GM19043 (cell line): ENCODE results near the gene GRM5.
"Not testable (repeated sequence)": the region's sequence is repeated elsewhere in the genome, so short reads cannot be mapped to it uniquely, and the experiment has no call there.

ENCODE experiments used
- ATAC-seq: cut with Tn5 transposase; IDR thresholded peaks from one replicate; pipeline ENCODE4 v1.9.1; 2021; ENCODE audit warnings: low read depth; ENCODE audit not compliant: unreplicated experiment

The GRM5 gene

GRCh38 chr11:88511006-88511405 lies 554.8 kb downstream of the GRM5 start:
- no peak for ATAC-seq

- peak; percentile 70 for ATAC-seq
These were observed 556.8 kb downstream of the GRM5 start for GRCh38 chr11:88508759-88509581.

DNA sequence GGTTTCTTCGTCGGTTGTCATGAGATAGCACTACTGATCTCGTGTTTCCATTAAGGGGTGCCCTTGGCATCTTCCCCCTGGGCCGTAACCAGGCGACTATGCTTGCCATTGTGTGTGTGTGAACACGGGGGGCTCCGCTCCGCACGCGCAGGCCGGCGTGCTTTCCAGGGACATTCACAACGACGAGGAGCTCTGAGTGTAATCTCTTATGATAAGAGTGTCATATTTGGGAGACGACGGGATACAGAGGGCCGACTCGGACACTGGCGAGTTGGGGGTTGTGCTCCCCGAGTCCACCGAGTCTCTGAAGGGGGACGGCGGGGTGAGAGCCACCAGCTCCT lies 557.4 kb downstream of the GRM5 start:
- ATAC-seq: peak; percentile 3

DNA sequence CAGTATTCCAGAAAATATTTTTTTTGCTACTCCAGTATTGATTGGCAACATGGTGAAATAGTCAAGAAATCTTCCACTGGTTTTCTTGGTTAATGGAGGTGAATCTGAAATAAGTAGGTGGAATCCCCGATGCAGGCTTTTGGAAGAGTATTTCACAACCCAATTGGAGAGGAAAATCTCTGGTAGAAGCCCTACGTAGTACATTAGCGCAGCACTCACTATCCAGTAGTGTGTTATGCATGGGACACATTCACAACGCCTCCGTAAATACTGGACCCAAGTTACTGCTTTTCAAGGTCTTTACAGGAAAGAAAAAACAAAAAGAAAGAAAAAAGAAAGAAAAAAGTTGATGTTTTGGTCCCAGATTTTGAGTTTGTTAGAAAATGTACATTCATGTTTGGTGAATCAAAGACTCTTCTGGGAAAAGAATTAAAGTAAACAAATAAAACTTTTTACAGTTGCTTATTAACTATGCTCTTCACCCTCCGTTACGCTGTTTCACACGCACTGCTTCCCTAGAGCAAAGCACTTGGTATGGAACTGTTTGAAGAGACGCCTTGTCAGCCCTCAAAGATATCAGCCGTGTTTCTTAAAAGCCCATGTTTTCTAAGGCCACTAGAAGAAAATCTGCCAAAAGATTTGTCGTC lies 557.9 kb downstream of the GRM5 start:
- peak; percentile 20 for ATAC-seq

DNA sequence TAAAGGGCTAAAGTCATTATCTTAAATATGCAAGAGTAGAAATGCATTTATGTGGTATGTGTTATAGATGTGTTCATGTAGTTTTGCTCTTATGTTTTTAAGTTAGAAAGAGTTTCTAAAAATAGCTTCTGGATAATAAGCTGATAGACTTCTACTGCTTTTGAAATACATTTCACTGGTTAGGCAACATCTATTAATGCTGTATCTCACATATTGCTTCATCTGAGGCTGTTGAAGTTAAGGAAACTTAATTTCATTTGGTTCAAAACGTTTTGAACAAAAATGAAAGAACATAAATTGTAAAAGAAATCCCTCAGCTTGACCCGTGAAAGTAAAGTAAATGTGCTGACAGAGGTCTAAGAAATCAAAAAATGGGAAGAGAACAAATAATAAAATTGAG lies 564.2 kb downstream of the GRM5 start:
- ATAC-seq: no peak

DNA sequence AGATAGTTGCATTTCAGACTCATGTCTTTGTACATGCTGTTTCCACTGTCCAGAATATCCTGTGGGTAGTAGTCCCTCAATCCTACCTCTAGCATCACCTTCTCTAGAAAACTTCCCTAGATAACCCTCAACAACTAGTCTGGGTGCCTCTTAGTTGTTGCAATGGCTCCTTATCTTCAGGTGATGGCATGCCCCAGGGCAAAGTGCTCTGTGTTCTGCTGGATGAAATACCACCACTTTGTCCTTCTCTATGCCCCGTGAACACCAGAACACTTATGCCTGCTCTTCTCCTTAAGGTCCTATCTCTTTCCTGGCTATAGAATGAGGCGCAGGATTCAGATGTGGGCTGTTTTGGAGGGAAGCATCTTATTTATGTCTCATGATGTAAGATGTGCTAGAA lies 569.9 kb downstream of the GRM5 start:
- ATAC-seq: no peak

- ATAC-seq: no peak
These were observed 570.9 kb downstream of the GRM5 start for GRCh38 chr11:88494848-88495247.

- no peak for ATAC-seq
These were observed 574.1 kb downstream of the GRM5 start for GRCh38 chr11:88491674-88492073.

- no peak for ATAC-seq
These were observed 576.8 kb downstream of the GRM5 start for GRCh38 chr11:88489030-88489429.

DNA sequence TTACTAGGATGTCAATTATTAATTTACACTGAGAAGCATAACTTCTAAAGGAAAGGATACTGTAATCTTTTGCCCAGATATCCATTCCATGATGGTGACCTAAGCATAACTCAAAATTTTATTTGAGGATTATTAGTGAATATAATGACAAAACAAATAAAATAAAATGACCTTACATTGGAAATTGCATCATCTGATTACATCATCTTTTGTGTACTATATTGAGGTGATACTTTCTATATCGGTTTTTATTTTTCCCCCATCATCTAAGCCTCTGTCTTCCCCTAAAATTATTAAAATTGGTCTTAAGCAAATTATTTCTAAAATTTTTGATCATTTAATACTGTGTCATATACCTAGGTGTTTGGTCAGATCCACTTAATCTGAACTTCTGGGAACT lies 578.1 kb downstream of the GRM5 start:
- no peak for ATAC-seq

DNA sequence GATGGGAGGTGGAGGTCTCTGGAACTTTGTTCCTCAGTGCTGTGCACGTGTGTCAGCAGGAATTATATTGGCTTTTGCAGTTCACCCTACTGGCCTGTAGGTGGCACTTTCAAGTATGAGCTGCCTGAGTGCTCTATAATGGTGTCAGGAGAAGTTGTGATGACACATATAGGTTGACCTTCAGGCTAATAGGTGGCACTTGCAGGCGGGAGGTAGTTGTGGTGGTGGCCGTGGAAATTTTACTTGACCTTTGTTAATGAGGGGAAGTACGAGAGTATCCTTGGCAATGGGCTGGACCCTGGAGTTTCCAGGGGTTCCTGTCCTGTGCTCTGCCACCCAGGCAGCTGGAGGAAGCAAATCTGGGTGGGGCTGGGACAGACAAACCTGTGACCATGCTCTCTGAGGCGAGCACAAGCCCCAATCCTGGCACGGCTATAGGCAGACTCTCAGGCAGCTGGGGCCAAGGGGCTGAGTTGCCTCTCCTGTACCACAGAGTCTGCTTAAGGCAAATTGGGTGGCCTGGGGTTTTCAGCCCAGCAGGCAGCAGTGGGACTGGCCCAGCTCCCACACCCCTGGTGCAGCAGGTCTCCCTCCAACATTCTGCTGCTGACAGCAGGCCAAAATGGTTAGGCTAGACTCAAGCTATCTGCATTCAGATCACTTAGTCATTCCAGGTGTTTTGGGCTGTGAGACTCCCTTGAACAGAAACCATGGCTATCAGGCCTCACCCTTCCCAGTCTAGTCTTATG lies 580.7 kb downstream of the GRM5 start:
- ATAC-seq: peak; percentile 80

DNA sequence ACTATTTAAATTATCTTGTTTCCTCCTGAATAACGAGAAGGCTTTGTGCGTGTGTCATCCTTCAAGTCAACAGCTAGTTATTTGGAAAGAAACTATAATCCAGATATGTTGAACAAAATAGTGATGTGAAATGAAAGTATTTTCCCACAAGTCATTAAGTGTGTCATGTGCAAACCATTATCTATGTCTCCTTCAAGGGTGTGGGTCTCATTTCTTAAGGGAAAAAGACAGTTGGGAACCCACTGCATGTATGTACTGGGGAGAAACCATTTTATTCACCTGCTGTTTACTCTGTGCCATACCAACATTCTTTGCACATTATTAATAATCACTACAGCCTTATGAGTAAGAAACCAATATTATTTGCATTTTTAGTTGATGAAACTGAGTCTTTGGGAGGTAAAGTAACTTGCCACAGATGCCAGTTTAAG lies 582.9 kb downstream of the GRM5 start:
- no peak for ATAC-seq

GRCh38 chr11:88480223-88480622 lies 585.6 kb downstream of the GRM5 start:
- ATAC-seq: no peak

- no peak for ATAC-seq
These were observed 587.5 kb downstream of the GRM5 start for GRCh38 chr11:88478136-88478815.

DNA sequence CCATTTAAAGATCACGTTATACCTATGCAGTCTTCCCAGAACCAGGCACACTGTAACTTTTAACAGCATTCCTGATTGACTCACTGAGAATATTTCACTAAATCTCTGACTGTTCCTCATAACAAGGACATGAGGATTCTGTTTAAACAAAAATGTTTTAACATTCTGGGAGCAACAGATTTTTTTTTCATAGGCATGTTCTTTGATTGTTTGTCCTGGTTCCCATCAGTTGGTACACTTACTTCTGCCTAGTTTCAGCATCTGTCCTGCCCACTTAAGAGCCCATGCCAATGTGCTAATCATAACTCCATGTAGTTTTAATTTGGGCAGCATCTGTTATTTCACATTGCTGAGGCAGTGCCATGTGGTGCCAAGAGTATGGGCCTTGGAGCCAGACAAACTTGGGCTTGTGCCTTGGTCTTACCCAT lies 589.8 kb downstream of the GRM5 start:
- no peak for ATAC-seq

DNA sequence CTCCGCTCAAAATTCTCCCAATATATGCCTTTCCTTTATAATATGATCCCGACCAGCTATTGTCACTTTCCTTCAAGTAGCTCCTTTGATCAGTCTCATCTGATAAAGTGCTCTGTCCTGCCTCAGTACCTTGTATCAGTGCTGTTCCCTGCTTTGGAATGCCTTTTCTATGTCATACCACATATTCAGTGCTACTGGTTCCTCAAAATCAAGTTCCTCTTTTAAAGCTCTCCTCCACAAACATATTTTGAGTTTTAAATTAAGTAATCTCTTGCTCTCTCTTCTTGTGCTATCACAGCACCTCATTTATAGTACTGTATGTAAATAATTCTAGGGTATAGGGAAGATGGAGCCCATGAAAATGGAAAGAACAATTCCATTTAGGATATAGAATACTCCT lies 591.1 kb downstream of the GRM5 start:
- ATAC-seq: no peak

DNA sequence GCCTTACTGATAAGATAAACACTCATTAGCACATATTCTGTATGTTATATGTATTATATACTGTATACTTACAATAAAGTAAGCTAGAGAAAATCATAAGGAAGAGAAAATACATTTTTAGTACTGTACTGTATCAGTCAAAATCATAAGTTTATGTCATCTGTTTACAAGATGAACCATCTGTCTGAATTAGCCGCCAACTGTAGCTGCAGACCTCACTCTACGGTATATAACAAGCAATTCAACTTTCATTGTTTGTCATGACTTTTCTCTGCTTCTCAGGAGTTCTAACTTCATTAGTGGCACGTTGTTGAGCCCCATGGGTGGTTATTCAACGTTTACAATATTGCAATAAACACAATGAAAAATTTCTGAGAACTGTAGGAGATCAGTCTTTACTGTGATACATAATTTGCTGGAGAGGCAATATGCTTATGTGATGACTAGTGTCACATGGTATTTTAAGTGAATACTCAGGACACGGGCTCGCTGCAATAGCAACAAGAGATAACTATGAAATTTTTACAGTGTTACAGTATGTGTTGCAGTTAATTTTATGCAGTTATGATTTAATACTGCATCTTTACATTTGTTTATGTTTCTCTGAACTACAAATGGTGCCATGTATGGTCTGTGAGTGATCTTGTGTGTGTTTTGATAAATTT lies 596.1 kb downstream of the GRM5 start:
- no peak for ATAC-seq

DNA sequence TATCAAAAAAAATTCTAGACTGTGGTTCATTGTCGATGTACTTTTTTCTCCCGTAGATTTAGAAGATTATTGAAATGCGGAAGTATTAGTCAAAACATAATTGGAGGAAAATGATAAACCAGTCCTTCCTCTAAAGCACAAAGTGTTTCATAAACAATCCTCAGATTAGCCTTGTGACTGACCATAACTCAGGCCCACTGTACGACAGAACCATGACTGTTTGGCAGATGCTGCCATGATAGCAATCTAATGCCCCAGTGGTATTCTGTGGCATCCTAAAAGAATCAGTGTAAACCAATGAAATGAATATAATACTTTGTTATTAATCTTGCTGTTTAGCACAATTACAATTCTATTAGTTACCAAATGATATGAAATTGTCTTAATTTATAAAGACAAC lies 601.3 kb downstream of the GRM5 start:
- no peak for ATAC-seq

- ATAC-seq: not testable (repeated sequence)
These were observed 602.5 kb downstream of the GRM5 start for GRCh38 chr11:88463301-88463700.

DNA sequence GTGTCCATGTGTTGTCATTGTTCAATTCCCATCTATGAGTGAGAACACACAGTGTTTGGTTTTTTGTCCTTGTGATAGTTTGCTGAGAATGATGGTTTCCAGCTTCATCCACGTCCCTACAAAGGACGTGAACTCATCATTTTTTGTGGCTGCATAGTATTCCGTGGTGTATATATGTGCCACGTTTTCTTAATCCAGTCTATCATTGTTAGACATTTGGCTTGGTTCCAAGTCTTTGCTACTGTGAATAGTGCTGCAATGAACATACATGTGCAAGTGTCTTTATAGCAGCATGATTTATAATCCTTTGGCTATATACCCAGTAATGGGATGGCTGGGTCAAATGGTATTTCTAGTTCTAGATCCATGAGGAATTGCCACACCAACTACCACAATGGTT lies 607.7 kb downstream of the GRM5 start:
- not testable (repeated sequence) for ATAC-seq
